Peyer's patch (tissue), 4 donors: Measurements from ENCODE around the gene CLNK.

Source experiments
- POLR2A ChIP-seq, 2 donors: fragments of 450-650 bp; IDR thresholded peaks; one replicate each; pipeline ENCODE4 v1.5.1; 2017; ENCODE audit warnings: antibody characterized with exemption in 2 of 2, mild to moderate bottlenecking in 2 of 2, moderate library complexity in 2 of 2
- TF ChIP-seq, protein P1 (sequence below), 6 experiments: fragments of 450-650 bp in 4 of 6; fragments of 200-600 bp in 2 of 6; sonication (generic) in 1 of 6; IDR thresholded peaks; one replicate each; pipeline ENCODE4 v1.5.1; 2017 to 2019; ENCODE audit warnings: antibody characterized with exemption in 6 of 6, mild to moderate bottlenecking in 3 of 6, moderate library complexity in 1 of 6

DNA sequence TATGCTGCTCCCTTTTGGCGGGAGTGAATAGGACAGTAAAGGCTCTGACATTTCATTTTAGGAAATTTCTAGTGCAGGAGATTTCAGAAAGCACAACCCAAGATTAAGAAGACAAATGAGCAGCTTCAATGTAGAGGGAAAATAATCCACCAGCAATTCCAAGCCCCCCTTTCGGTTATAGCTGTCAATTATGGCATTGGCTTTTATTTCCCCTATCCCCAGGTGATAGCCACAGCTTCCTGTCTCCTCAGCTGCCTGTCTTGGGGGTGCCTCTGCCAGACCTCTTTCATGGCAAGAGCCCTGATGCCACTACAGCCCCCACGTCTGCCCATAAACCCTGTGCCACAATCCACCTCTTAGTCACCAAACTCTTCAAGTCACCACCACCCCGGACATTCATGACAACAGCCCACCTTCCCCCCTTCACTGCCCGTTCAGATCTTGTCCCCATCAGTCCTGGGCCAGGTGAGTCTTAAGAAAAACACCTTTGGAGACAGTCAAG, 48.4 kb upstream of the CLNK start:
- TF ChIP-seq, protein P1, sequence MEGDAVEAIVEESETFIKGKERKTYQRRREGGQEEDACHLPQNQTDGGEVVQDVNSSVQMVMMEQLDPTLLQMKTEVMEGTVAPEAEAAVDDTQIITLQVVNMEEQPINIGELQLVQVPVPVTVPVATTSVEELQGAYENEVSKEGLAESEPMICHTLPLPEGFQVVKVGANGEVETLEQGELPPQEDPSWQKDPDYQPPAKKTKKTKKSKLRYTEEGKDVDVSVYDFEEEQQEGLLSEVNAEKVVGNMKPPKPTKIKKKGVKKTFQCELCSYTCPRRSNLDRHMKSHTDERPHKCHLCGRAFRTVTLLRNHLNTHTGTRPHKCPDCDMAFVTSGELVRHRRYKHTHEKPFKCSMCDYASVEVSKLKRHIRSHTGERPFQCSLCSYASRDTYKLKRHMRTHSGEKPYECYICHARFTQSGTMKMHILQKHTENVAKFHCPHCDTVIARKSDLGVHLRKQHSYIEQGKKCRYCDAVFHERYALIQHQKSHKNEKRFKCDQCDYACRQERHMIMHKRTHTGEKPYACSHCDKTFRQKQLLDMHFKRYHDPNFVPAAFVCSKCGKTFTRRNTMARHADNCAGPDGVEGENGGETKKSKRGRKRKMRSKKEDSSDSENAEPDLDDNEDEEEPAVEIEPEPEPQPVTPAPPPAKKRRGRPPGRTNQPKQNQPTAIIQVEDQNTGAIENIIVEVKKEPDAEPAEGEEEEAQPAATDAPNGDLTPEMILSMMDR (IDR thresholded peaks at IDR 0.05): no peak
- no peak for TF ChIP-seq POLR2A (IDR thresholded peaks at IDR 0.05)
